GM18526 (cell line): Measurements from ENCODE around the gene TFAP2C.

Source experiments
- POLR2A ChIP-seq: IDR thresholded peaks from 3 replicates; pipeline ENCODE4 v1.6.1; 2011; ENCODE audit not compliant: insufficient read length; ENCODE audit errors: extremely low read depth

The TFAP2C gene

GRCh38 chr20:56673450-56673849, 44.3 kb downstream of the TFAP2C start:
- no peak for TF ChIP-seq POLR2A

DNA sequence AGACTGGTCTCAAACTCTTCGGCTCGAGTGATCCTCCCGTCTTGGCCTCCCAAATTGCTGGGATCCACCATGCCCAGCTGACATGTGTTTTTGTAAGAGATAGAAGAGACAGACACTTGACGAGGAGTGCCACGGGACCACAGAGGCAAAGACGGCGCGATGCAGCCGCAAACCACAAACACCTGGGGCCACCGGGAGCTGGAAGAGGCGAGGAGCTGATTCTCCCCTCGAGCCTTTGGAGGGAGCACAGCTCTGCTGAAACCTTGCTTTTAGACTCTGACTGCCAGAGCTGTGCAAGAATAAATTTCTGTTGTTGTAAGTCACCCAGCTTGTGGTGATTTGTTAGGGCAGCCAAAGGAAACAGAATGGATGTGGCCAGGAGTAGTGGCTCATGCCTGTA, 46.9 kb downstream of the TFAP2C start:
- no peak for TF ChIP-seq POLR2A

- no peak for TF ChIP-seq POLR2A
Observed at GRCh38 chr20:56676679-56677078, 47.6 kb downstream of the TFAP2C start.

GRCh38 chr20:56683077-56683865, 54.2 kb downstream of the TFAP2C start:
- no peak for TF ChIP-seq POLR2A

DNA sequence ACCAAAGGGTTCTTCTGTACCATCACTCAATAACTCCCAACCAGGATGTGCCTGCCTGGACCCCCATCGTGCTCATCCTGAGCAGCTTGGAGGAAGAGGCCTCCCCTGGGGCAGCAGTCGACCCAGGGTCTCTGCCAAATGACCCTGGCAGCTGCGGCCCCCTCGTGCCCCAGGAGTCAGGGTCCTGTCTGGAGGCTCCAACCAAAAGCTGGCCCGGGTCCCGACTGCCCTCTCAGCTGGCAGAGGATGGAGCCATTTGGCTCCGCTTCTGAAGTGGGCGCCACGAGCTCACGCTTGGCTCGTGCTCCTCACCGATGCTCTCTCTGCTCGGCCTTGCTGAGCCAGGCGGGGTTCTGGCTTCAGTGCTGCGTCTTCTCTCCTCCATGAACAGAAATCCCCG, 56.8 kb downstream of the TFAP2C start:
- no peak for TF ChIP-seq POLR2A

- TF ChIP-seq POLR2A = no peak
Observed at GRCh38 chr20:56687061-56687460, 58.0 kb downstream of the TFAP2C start.

DNA sequence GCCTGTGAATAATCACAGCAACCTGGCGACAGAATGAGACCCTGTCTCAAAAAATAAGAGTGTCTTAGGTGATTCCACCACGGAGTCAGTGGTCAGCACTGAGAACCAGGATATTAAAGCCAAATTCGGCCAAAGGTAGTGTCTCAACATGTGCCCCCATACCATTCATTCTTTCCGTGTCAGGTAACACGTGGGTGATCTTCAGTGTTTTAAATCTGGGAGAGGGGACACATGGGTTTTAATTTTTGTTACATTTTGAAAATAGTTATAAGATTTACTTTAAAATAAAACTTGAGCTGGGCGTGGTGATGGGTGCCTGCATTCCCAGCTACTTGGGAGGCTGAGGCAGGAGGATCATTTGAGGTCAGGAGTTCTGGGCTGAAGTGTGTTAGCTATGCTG, 59.0 kb downstream of the TFAP2C start:
- TF ChIP-seq POLR2A = no peak
